A549 (cell line): ENCODE data around the gene FSD2. TPM values are rescaled to one million over a fixed set of nuclear protein-coding genes. Genes with fewer than 3 reads are reported as not detected.

Experiments used
- ATAC-seq, 2 experiments: fragments of 200-7000 bp in 1 of 2; fragments of >200 bp in 1 of 2; cut with Nextera tagmentation in 1 of 2; cut with Tn5 transposase in 1 of 2; 3 replicates each; pipeline versions ENCODE4 v1.8.0 to v1.9.1; 2018 to 2020; ENCODE audit warnings: mild to moderate bottlenecking in 1 of 2, moderate library complexity in 1 of 2
- CTCF ChIA-PET: fragments of 300-600 bp; sonication (Branson Sonifier 250); formaldehyde crosslinking; extraction: SDS; loops from one replicate; lab custom pipeline; 2021; ENCODE audit warnings: antibody characterized with exemption, inconsistent platforms; lab: Yijun Ruan, JAX
- POLR2A ChIA-PET: fragments of 350-600 bp; formaldehyde crosslinking; extraction: SDS; loops from one replicate; lab custom pipeline; 2021; ENCODE audit warnings: antibody characterized with exemption, inconsistent platforms; lab: Yijun Ruan, JAX
- DNase-seq, 2 experiments: peaks; one replicate each; pipeline versions ENCODE4 v3.0.0 to v3.0.0-alpha.2; 2011 to 2016; ENCODE audit warnings: low read depth in 1 of 2, low spot score in 1 of 2
- FAIRE-seq: peaks from 2 replicates; lab custom pipeline; 2011; peaks lifted over from hg19 to GRCh38; lab: Jason Lieb, UNC
- H3K27ac ChIP-seq, 2 experiments: fragments of >200 bp; sonication (Bioruptor Twin); formaldehyde crosslinking; 3 replicates each; pipeline ENCODE4 v1.5.1; 2016 to 2017
- H3K4me1 ChIP-seq: fragments of >200 bp; sonication (Bioruptor Twin); formaldehyde crosslinking; 3 replicates; pipeline ENCODE4 v1.6.1; 2016
- H3K4me2 ChIP-seq: fragments of >200 bp; sonication (Bioruptor Twin); formaldehyde crosslinking; 3 replicates; pipeline ENCODE4 v1.6.1; 2016
- H3K4me3 ChIP-seq: fragments of >200 bp; sonication (Bioruptor Twin); formaldehyde crosslinking; 3 replicates; pipeline ENCODE4 v1.5.1; 2016
- H3K9me3 ChIP-seq: fragments of >200 bp; sonication (Bioruptor Twin); formaldehyde crosslinking; 3 replicates; pipeline ENCODE4 v1.6.1; 2016
- BHLHE40 ChIP-seq: IDR thresholded peaks from 2 replicates; pipeline ENCODE4 v1.6.1; 2012; ENCODE audit warnings: low read depth, low read length, inconsistent platforms
- CHD2 ChIP-seq: fragments of 150-350 bp; IDR thresholded peaks from 2 replicates; pipeline ENCODE4 v1.6.1; 2014; ENCODE audit warnings: low read length; ENCODE audit not compliant: partially characterized antibody
- EHF ChIP-seq: fragments of 250-450 bp; sonication (Bioruptor Pico); IDR thresholded peaks from 2 replicates; pipeline ENCODE4 v1.5.0; 2020; ENCODE audit warnings: mild to moderate bottlenecking
- ESRRA ChIP-seq: fragments of 150-350 bp; IDR thresholded peaks from 2 replicates; pipeline ENCODE4 v1.6.1; 2014; ENCODE audit warnings: mild to moderate bottlenecking, low read length, borderline replicate concordance
- FOSB ChIP-seq: fragments of 250-450 bp; sonication (Bioruptor Pico); IDR thresholded peaks from 2 replicates; pipeline ENCODE4 v1.5.0; 2020; ENCODE audit warnings: mild to moderate bottlenecking, moderate library complexity
- FOSL2 ChIP-seq, 2 experiments: fragments of 450-650 bp in 1 of 2; fragments of >200 bp in 1 of 2; sonication (Bioruptor Twin) in 1 of 2; formaldehyde crosslinking; IDR thresholded peaks; 2 replicates each; pipeline versions ENCODE4 v1.5.0 to v1.6.1; 2016 to 2020; ENCODE audit warnings: mild to moderate bottlenecking in 1 of 2, moderate library complexity in 1 of 2
- FOXS1 ChIP-seq: fragments of 250-450 bp; sonication (Bioruptor Pico); IDR thresholded peaks from 2 replicates; pipeline ENCODE4 v1.5.0; 2020; ENCODE audit warnings: mild to moderate bottlenecking, moderate library complexity
- JUN ChIP-seq, 2 experiments: fragments of >200 bp; sonication (Bioruptor Twin); formaldehyde crosslinking; IDR thresholded peaks; 2 replicates in 1 of 2; 3 replicates in 1 of 2; pipeline ENCODE4 v1.6.1; 2016 to 2017
- KDM1A ChIP-seq: fragments of 200-600 bp; sonication (generic); IDR thresholded peaks from 2 replicates; pipeline ENCODE4 v1.6.1; 2016; ENCODE audit warnings: low read depth, mild to moderate bottlenecking
- MAFK ChIP-seq: fragments of 450-650 bp; IDR thresholded peaks from 2 replicates; pipeline ENCODE4 v1.6.1; 2014; ENCODE audit not compliant: partially characterized antibody
- MAX ChIP-seq: IDR thresholded peaks from 2 replicates; pipeline ENCODE4 v1.6.1; 2012
- MAZ ChIP-seq: fragments of 150-350 bp; IDR thresholded peaks from 2 replicates; pipeline ENCODE4 v1.6.1; 2014; ENCODE audit warnings: antibody characterized with exemption, low read depth, low read length, borderline replicate concordance
- MYC ChIP-seq: IDR thresholded peaks from 2 replicates; pipeline ENCODE4 v1.6.1; 2012; ENCODE audit warnings: mild to moderate bottlenecking, inconsistent platforms, low read length, improper control_type of control experiment, borderline replicate concordance
- NR3C1 ChIP-seq: fragments of >200 bp; sonication (Bioruptor Twin); formaldehyde crosslinking; IDR thresholded peaks from 3 replicates; pipeline ENCODE4 v1.6.1; 2017
- PHF8 ChIP-seq: fragments of 200-600 bp; sonication (generic); IDR thresholded peaks from 2 replicates; pipeline ENCODE4 v1.6.1; 2016; ENCODE audit warnings: low read depth, mild to moderate bottlenecking, antibody characterized with exemption, moderate library complexity, borderline replicate concordance
- POLR2A ChIP-seq: IDR thresholded peaks from 2 replicates; pipeline ENCODE4 v1.6.1; 2012; ENCODE audit warnings: mild to moderate bottlenecking, low read length
- POLR2AphosphoS2 ChIP-seq: conservative IDR thresholded peaks from 2 replicates; pipeline ENCODE4 v1.6.1; 2012; ENCODE audit warnings: low read length, improper control_type of control experiment, inconsistent platforms
- RARB ChIP-seq: fragments of 250-450 bp; sonication (Bioruptor Pico); IDR thresholded peaks from 2 replicates; pipeline ENCODE4 v1.8.0; 2021; ENCODE audit warnings: mild to moderate bottlenecking, moderate library complexity
- RCOR1 ChIP-seq: fragments of 150-350 bp; IDR thresholded peaks from 2 replicates; pipeline ENCODE4 v1.6.1; 2014; ENCODE audit warnings: antibody characterized with exemption, low read length, low read depth
- SREBF2 ChIP-seq: fragments of 450-650 bp; IDR thresholded peaks from 2 replicates; pipeline ENCODE4 v1.6.1; 2014; ENCODE audit warnings: mild to moderate bottlenecking, moderate library complexity
- TP53 ChIP-seq: fragments of 250-450 bp; sonication (Bioruptor Pico); IDR thresholded peaks from 2 replicates; pipeline ENCODE4 v1.5.0; 2021; ENCODE audit warnings: mild to moderate bottlenecking, moderate library complexity
- ZNF302 ChIP-seq: fragments of 250-450 bp; sonication (Bioruptor Pico); IDR thresholded peaks from 2 replicates; pipeline ENCODE4 v1.9.0; 2021; ENCODE audit warnings: inconsistent platforms, mild to moderate bottlenecking, moderate library complexity
- WGBS: methylation state at CpG from one replicate; pipeline ENCODE4 v1.1.6; 2017; ENCODE audit errors: missing lambda C conversion rate; 5-methylcytosine and 5-hydroxymethylcytosine counted together
- polyA plus RNA-seq, 4 experiments: library from polyadenylated mRNA; depleted of rRNA in 3 of 4; stranded (reverse); fragments of >200 nt; fragmentation: RNase III in 1 of 4; extraction: RNeasy Plus Mini Kit Qiagen cat#74134 plus additional on column Dnase treatment in 1 of 4; gene quantifications; 2 replicates in 3 of 4; 3 replicates in 1 of 4; pipeline ENCODE4 v1.2.3, GENCODE V29; 2011 to 2017
- TF ChIP-seq, protein P1 (sequence below): fragments of 200-600 bp; sonication (generic); IDR thresholded peaks from 2 replicates; pipeline ENCODE4 v1.6.1; 2016; ENCODE audit warnings: antibody characterized with exemption, mild to moderate bottlenecking, moderate library complexity
- TF ChIP-seq, protein P2 (sequence below): fragments of >200 bp; sonication (Bioruptor Twin); formaldehyde crosslinking; IDR thresholded peaks from 3 replicates; pipeline ENCODE4 v1.5.1; 2016

Gene FSD2
- polyA plus RNA-seq, 2 of the 4 experiments (the other 2 are of a cell fraction), result not detected

GRCh38 chr15:82730022-82730530 is 75.8 kb downstream of the FSD2 start:
- FAIRE-seq (no peak), DNase-seq (no peak), ATAC-seq (no peak)
- no peak overlapping the region for H3K27ac ChIP-seq
- POLR2A ChIA-PET, result no interaction called here
- H3K4me1 ChIP-seq, result no peaks in the 10 kb centered on the region
- no peaks in the 10 kb centered on the region for H3K9me3 ChIP-seq
- TF ChIP-seq FOXS1 (CRISPR knock-in tag), result no peak
- TF ChIP-seq MAX, result no peak
- TF ChIP-seq, protein P1, sequence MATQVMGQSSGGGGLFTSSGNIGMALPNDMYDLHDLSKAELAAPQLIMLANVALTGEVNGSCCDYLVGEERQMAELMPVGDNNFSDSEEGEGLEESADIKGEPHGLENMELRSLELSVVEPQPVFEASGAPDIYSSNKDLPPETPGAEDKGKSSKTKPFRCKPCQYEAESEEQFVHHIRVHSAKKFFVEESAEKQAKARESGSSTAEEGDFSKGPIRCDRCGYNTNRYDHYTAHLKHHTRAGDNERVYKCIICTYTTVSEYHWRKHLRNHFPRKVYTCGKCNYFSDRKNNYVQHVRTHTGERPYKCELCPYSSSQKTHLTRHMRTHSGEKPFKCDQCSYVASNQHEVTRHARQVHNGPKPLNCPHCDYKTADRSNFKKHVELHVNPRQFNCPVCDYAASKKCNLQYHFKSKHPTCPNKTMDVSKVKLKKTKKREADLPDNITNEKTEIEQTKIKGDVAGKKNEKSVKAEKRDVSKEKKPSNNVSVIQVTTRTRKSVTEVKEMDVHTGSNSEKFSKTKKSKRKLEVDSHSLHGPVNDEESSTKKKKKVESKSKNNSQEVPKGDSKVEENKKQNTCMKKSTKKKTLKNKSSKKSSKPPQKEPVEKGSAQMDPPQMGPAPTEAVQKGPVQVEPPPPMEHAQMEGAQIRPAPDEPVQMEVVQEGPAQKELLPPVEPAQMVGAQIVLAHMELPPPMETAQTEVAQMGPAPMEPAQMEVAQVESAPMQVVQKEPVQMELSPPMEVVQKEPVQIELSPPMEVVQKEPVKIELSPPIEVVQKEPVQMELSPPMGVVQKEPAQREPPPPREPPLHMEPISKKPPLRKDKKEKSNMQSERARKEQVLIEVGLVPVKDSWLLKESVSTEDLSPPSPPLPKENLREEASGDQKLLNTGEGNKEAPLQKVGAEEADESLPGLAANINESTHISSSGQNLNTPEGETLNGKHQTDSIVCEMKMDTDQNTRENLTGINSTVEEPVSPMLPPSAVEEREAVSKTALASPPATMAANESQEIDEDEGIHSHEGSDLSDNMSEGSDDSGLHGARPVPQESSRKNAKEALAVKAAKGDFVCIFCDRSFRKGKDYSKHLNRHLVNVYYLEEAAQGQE, result no peak
- no peak for TF ChIP-seq JUN (IDR thresholded peaks at IDR 0.05)
- no peak for TF ChIP-seq CHD2
- H3K4me2 ChIP-seq, result no peak overlapping the region
- WGBS, result 62% methylated on average over 11 of the region's 11 CpGs
- CTCF ChIA-PET, result interaction anchor here (0.5 to 1.1 kb wide), 4 partner anchors 20 to 199 kb away, joined by 3 to 5 read pairs (median 3); no protein-coding TSS in a partner anchor
- no peak overlapping the region for H3K4me3 ChIP-seq

GRCh38 chr15:82726816-82727215 is 79.1 kb downstream of the FSD2 start:
- no peak overlapping the region for H3K27ac ChIP-seq
- ChIA-PET POLR2A (interaction anchor here (2.7 kb wide), 1 partner anchor 24 kb away, joined by 8 read pairs; no protein-coding TSS in a partner anchor), CTCF (interaction anchor here (0.6 kb wide), 2 partner anchors 17 to 18 kb away, joined by 3 read pairs; no protein-coding TSS in a partner anchor)
- DNase-seq (no peak), FAIRE-seq (no peak), ATAC-seq (no peak)
- no peak overlapping the region for H3K4me3 ChIP-seq
- H3K9me3 ChIP-seq, result no peaks in the 10 kb centered on the region
- H3K4me1 ChIP-seq, result no peaks in the 10 kb centered on the region
- peak; percentile 5; the same call in 1 of the 2 replicates for TF ChIP-seq POLR2A
- no peak for TF ChIP-seq SREBF2
- H3K4me2 ChIP-seq, result no peak overlapping the region
- 67% methylated on average over 10 of the region's 10 CpGs for WGBS

DNA sequence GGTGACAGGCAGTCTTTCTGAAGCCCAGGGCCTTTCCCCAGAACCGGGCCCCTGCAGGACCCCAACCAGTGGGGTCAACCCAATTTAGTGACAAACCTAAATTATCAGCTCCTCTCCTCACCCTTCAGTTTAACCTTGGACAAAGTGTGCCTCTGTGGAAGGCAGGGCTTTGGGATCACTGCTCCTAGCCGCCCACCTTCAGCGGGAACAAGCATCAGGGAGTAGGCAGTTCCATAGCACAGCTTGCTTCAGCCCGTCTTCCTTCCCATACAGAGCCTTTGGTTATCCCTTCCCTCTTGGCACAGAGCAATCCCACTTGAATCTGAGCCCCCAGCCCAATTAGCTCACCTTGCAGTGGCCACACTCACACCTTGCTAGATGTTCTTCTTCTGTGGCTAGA is 90.9 kb downstream of the FSD2 start:
- Histone ChIP-seq H3K4me2 (no peak overlapping the region), H3K4me1 (no peaks in the 10 kb centered on the region), H3K4me3 (no peak overlapping the region), H3K9me3 (no peaks in the 10 kb centered on the region), H3K27ac (no peak overlapping the region)
- POLR2A ChIA-PET, result interaction anchor here (1.6 kb wide), 1 partner anchor 35 kb away, joined by 7 read pairs; no protein-coding TSS in a partner anchor
- FAIRE-seq (no peak), DNase-seq (no peak), ATAC-seq (0 out of 6 replicates have a peak, but pooled peaks of 1 of the 2 experiments have one; percentile 17)
- WGBS, result 36% methylated on average over 4 of the region's 4 CpGs
- CTCF ChIA-PET, result interaction anchor here (2.2 kb wide), 1 partner anchor 175 kb away, joined by 5 read pairs; the partner anchor contains the start of gene RPS17
- TF ChIP-seq FOSB (CRISPR knock-in tag), result no peak
- TF ChIP-seq MAZ, result no peak
- no peak for TF ChIP-seq TP53 (CRISPR knock-in tag)
- no peak for TF ChIP-seq RARB (CRISPR knock-in tag)
- TF ChIP-seq NR3C1, result no peak

GRCh38 chr15:82714016-82714415 is 91.9 kb downstream of the FSD2 start:
- H3K9me3 ChIP-seq, result no peaks in the 10 kb centered on the region
- ATAC-seq (no peak), DNase-seq (no peak), FAIRE-seq (no peak)
- H3K4me1 ChIP-seq, result 0 out of 3 replicates have a peak, but pooled peaks cover under 1% of the 10 kb centered on the region
- 31% methylated on average over 3 of the region's 3 CpGs for WGBS
- no peak overlapping the region for H3K27ac ChIP-seq
- CTCF ChIA-PET, result interaction anchor here (1.0 to 2.2 kb wide), 5 partner anchors 24 to 899 kb away, joined by 3 to 7 read pairs (median 3); partner anchors contain the start of gene RPS17
- no peak for TF ChIP-seq PHF8
- TF ChIP-seq FOSB (CRISPR knock-in tag), result no peak
- no peak for TF ChIP-seq ZNF302 (CRISPR knock-in tag)
- no peak for TF ChIP-seq RCOR1
- TF ChIP-seq POLR2AphosphoS2, result no peak
- TF ChIP-seq KDM1A, result no peak
- no peak for TF ChIP-seq FOXS1 (CRISPR knock-in tag)
- no peak for TF ChIP-seq MAFK
- no peak for TF ChIP-seq MYC
- TF ChIP-seq, protein P2, sequence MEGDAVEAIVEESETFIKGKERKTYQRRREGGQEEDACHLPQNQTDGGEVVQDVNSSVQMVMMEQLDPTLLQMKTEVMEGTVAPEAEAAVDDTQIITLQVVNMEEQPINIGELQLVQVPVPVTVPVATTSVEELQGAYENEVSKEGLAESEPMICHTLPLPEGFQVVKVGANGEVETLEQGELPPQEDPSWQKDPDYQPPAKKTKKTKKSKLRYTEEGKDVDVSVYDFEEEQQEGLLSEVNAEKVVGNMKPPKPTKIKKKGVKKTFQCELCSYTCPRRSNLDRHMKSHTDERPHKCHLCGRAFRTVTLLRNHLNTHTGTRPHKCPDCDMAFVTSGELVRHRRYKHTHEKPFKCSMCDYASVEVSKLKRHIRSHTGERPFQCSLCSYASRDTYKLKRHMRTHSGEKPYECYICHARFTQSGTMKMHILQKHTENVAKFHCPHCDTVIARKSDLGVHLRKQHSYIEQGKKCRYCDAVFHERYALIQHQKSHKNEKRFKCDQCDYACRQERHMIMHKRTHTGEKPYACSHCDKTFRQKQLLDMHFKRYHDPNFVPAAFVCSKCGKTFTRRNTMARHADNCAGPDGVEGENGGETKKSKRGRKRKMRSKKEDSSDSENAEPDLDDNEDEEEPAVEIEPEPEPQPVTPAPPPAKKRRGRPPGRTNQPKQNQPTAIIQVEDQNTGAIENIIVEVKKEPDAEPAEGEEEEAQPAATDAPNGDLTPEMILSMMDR, result no peak
- TF ChIP-seq FOSL2 (IDR thresholded peaks at IDR 0.05), result no peak
- no peak for TF ChIP-seq FOSL2 (CRISPR knock-in tag; IDR thresholded peaks at IDR 0.05)
- no peak for TF ChIP-seq ESRRA
- no peak for TF ChIP-seq EHF (CRISPR knock-in tag)
- TF ChIP-seq BHLHE40, result no peak
- no peak for TF ChIP-seq SREBF2
- POLR2A ChIA-PET, result interaction anchor here (1.5 to 1.6 kb wide), 2 partner anchors 36 to 174 kb away, joined by 4 to 7 read pairs; partner anchors contain the start of gene RPS17
- H3K4me3 ChIP-seq, result no peak overlapping the region
- H3K4me2 ChIP-seq, result no peak overlapping the region
